ENCODE measurements around the gene SLC6A17. TPM values are rescaled to one million over a fixed set of nuclear protein-coding genes. Genes with fewer than 3 reads are reported as not detected.

Gene SLC6A17
- total and polyA plus RNA-seq, 2 experiments from 2014 or later = 0.03 to 0.17 TPM

DNA sequence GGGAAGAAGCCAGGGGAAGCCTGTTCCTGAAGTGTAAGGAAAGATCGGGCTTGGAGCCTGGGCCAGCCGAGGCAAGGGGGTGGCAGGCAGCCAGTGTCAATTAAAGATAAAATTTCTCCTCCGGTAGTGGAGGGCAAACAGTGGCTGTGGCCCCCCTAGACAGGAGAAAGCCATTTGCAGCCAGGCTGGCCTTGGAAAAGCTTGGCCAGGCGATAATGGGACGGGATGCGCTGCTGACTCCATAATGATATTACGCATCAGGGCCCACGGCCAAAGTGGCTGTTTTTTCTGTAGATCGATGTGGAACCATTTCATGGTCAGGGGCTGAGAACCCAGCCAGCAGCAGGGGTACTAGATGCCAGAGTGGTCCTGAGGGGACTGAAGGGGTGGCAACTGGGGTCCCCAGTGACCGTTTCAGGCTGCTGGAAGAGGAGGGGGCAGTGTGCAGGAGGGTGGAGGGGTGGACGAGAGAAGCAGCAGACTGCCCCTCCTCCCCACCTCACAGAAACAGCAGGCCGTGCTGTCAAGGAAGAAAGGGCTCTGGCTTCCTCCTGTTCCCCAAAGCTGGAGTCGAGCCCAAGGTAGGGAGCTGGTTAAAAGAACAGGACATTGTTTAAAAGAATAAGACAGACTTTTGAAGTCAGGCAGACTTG lies 85.0 kb downstream of the SLC6A17 start:
- Histone ChIP-seq H3K4me3 (no peak overlapping the region), H3K27ac (ENCODE audit: low read depth) (no peak overlapping the region), H3K27me3 (ENCODE audit: insufficient read depth) (no peaks in the 10 kb centered on the region), H4K20me1 (replicated peaks; ENCODE audit: insufficient read depth) (no peaks in the 10 kb centered on the region), H2AFZ (no peak overlapping the region), H3K36me3 (ENCODE audit: insufficient read depth) (peaks cover 5% of the 10 kb centered on the region; the same call in 1 of the 2 replicates), H3K4me1 (ENCODE audit: insufficient read depth) (peaks cover 6% of the 10 kb centered on the region; the same call in 1 of the 2 replicates), H3F3A (replicated peaks; ENCODE audit: low read depth) (no peaks in the 10 kb centered on the region), H3K9me2 (ENCODE audit: insufficient read depth) (0 out of 2 replicates have a peak, but pooled peaks cover 3% of the 10 kb centered on the region), H3K4me2 (no peak overlapping the region), H3K79me2 (replicated peaks; ENCODE audit: insufficient read depth) (no peaks in the 10 kb centered on the region)
- H3K4me3 Mint-ChIP-seq = no peak overlapping the region
- ATAC-seq = peak; percentile 56
- no peak overlapping the region; the same call in 1 of the 2 replicates for H3K27ac Mint-ChIP-seq
- no peak for TF ChIP-seq REST (IDR thresholded peaks at IDR 0.05; ENCODE audit: unreplicated experiment)
- no peak for TF ChIP-seq EZH2phosphoT487 (IDR thresholded peaks at IDR 0.05; ENCODE audit: unreplicated experiment)
- no peak for TF ChIP-seq CREB1 (CRISPR knock-in tag; IDR thresholded peaks at IDR 0.05; ENCODE audit: low read depth)
- TF ChIP-seq, protein P1, sequence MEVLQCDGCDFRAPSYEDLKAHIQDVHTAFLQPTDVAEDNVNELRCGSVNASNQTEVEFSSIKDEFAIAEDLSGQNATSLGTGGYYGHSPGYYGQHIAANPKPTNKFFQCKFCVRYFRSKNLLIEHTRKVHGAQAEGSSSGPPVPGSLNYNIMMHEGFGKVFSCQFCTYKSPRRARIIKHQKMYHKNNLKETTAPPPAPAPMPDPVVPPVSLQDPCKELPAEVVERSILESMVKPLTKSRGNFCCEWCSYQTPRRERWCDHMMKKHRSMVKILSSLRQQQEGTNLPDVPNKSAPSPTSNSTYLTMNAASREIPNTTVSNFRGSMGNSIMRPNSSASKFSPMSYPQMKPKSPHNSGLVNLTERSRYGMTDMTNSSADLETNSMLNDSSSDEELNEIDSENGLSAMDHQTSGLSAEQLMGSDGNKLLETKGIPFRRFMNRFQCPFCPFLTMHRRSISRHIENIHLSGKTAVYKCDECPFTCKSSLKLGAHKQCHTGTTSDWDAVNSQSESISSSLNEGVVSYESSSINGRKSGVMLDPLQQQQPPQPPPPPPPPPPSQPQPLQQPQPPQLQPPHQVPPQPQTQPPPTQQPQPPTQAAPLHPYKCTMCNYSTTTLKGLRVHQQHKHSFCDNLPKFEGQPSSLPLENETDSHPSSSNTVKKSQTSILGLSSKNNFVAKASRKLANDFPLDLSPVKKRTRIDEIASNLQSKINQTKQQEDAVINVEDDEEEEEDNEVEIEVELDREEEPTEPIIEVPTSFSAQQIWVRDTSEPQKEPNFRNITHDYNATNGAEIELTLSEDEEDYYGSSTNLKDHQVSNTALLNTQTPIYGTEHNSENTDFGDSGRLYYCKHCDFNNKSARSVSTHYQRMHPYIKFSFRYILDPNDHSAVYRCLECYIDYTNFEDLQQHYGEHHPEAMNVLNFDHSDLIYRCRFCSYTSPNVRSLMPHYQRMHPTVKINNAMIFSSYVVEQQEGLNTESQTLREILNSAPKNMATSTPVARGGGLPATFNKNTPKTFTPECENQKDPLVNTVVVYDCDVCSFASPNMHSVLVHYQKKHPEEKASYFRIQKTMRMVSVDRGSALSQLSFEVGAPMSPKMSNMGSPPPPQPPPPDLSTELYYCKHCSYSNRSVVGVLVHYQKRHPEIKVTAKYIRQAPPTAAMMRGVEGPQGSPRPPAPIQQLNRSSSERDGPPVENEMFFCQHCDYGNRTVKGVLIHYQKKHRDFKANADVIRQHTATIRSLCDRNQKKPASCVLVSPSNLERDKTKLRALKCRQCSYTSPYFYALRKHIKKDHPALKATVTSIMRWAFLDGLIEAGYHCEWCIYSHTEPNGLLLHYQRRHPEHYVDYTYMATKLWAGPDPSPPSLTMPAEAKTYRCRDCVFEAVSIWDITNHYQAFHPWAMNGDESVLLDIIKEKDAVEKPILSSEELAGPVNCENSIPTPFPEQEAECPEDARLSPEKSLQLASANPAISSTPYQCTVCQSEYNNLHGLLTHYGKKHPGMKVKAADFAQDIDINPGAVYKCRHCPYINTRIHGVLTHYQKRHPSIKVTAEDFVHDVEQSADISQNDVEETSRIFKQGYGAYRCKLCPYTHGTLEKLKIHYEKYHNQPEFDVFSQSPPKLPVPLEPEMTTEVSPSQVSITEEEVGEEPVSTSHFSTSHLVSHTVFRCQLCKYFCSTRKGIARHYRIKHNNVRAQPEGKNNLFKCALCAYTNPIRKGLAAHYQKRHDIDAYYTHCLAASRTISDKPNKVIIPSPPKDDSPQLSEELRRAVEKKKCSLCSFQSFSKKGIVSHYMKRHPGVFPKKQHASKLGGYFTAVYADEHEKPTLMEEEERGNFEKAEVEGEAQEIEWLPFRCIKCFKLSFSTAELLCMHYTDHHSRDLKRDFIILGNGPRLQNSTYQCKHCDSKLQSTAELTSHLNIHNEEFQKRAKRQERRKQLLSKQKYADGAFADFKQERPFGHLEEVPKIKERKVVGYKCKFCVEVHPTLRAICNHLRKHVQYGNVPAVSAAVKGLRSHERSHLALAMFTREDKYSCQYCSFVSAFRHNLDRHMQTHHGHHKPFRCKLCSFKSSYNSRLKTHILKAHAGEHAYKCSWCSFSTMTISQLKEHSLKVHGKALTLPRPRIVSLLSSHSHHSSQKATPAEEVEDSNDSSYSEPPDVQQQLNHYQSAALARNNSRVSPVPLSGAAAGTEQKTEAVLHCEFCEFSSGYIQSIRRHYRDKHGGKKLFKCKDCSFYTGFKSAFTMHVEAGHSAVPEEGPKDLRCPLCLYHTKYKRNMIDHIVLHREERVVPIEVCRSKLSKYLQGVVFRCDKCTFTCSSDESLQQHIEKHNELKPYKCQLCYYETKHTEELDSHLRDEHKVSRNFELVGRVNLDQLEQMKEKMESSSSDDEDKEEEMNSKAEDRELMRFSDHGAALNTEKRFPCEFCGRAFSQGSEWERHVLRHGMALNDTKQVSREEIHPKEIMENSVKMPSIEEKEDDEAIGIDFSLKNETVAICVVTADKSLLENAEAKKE (CRISPR knock-in tag; IDR thresholded peaks at IDR 0.05) = no peak
- no peak for TF ChIP-seq STAT1 (IDR thresholded peaks at IDR 0.05; ENCODE audit: unreplicated experiment)
- TF ChIP-seq, protein P2, sequence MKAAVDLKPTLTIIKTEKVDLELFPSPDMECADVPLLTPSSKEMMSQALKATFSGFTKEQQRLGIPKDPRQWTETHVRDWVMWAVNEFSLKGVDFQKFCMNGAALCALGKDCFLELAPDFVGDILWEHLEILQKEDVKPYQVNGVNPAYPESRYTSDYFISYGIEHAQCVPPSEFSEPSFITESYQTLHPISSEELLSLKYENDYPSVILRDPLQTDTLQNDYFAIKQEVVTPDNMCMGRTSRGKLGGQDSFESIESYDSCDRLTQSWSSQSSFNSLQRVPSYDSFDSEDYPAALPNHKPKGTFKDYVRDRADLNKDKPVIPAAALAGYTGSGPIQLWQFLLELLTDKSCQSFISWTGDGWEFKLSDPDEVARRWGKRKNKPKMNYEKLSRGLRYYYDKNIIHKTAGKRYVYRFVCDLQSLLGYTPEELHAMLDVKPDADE (IDR thresholded peaks at IDR 0.05) = no peak
- TF ChIP-seq ZNF331 (CRISPR knock-in tag; IDR thresholded peaks at IDR 0.05; ENCODE audit: low read depth) = no peak
- no peak for TF ChIP-seq NANOG (IDR thresholded peaks at IDR 0.05; ENCODE audit: borderline replicate concordance)
- no peak for TF ChIP-seq CTCF (conservative IDR thresholded peaks at IDR 0.05; ENCODE audit: low read depth in 2 of 2)
- TF ChIP-seq JUNB (IDR thresholded peaks at IDR 0.05; ENCODE audit: unreplicated experiment) = no peak
- no peak for TF ChIP-seq ZNF114 (CRISPR knock-in tag; IDR thresholded peaks at IDR 0.05)
- no peak for DNase-seq (ENCODE audit: low spot score)
- H3K4me1 Mint-ChIP-seq = peaks cover 38% of the 10 kb centered on the region
- H3K9me3 Mint-ChIP-seq = no peaks in the 10 kb centered on the region; the same call in 2 of the 3 replicates
- H3K27me3 Mint-ChIP-seq (ENCODE audit: insufficient read depth, low read depth, poor library complexity) = peaks cover 9% of the 10 kb centered on the region
- H3K36me3 Mint-ChIP-seq (ENCODE audit: low read depth) = peaks cover 3% of the 10 kb centered on the region; the same call in 1 of the 3 replicates

All from GM23338 (cell line).